ENCODE measurements around the gene IL22RA2.

The IL22RA2 gene

GRCh38 chr6:137097057-137097456 lies 76.4 kb downstream of the IL22RA2 start:
- DNase-seq (ENCODE audit: low read depth in 2 of 2), result no peak

GRCh38 chr6:137095651-137096238 lies 77.7 kb downstream of the IL22RA2 start:
- no peak for DNase-seq (ENCODE audit: low read depth in 2 of 2)

GRCh38 chr6:137095093-137095492 lies 78.4 kb downstream of the IL22RA2 start:
- DNase-seq (ENCODE audit: low read depth in 2 of 2), result no peak

GRCh38 chr6:137094411-137095008 lies 78.9 kb downstream of the IL22RA2 start:
- peak in 1 of 2 donors; percentile 17 for DNase-seq (ENCODE audit: low read depth in 2 of 2)
